ENCODE data around the gene WNK2.

GRCh38 chr9:93226819-93227218 lies 42.9 kb downstream of the WNK2 start:
- no peak for TF ChIP-seq POLR2AphosphoS5 (IDR thresholded peaks at IDR 0.05; ENCODE audit: low read depth, low read length)
- TF ChIP-seq POLR2A (IDR thresholded peaks at IDR 0.05; ENCODE audit: low read depth, low read length): no peak
